Measurements from ENCODE around the gene DNAH2. TPM values are rescaled to one million over a fixed set of nuclear protein-coding genes. Genes with fewer than 3 reads are reported as not detected.

The DNAH2 gene
- total and polyA plus RNA-seq, 9 of the 15 experiments (the other 6 are each of a cell fraction or from before 2014, with no cell fraction given) = 0.03 TPM; not detected in 8

DNA sequence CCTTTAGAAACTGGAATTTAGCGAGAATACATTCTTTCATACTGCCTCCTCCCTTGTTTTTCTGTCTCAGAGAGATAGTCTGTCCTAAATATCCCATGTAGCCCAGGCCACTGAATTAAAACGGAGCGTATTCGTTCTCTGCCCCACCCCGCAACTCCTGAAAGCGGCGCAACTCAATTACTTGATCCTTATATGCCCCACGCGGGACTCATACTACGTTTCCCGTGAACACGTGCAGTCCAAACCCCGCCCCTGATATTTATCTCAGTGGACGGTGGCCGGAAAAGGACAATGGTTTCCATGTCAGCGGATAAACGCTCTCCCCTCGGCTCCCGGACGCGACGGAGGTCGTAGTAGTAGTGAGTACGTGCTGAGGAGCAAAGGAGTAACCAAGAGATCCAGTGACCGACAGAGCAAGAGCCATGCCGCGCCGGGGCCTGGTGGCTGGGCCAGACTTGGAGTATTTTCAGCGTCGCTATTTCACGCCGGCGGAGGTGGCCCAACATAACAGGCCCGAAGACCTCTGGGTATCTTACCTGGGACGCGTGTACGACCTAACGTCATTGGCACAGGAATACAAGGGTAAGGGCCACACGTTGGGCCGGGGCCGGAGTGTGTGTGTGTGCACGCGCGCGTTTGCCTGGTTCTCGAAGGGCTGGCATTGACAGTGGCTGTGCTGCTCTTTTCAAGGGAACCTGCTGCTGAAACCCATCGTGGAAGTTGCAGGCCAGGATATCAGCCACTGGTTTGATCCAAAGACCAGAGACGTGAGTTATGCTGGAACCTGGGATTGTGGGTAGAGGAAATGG is 140.4 kb downstream of the DNAH2 start, which contains the start of gene CYB5D1 (continued):
- TF ChIP-seq TEAD4 (IDR thresholded peaks at IDR 0.05; ENCODE audit: low read length) (peak; percentile 38; the same call in 1 of the 2 replicates), TEAD4 (CRISPR knock-in tag; IDR thresholded peaks at IDR 0.05; ENCODE audit: borderline replicate concordance) (no peak), ZZZ3 (IDR thresholded peaks at IDR 0.05) (no peak), SLC30A9 (CRISPR knock-in tag; IDR thresholded peaks at IDR 0.05) (no peak), RAD21 (CRISPR knock-in tag; conservative IDR thresholded peaks at IDR 0.05 in 1 of 2, IDR thresholded peaks at IDR 0.05 in 1 of 2) (no peak), ZNF830 (CRISPR knock-in tag; IDR thresholded peaks at IDR 0.05) (no peak), CREBBP (IDR thresholded peaks at IDR 0.05; ENCODE audit: low read depth, low read length) (no peak), ESRRA (IDR thresholded peaks at IDR 0.05; ENCODE audit: borderline replicate concordance, low read depth) (no peak), ZNF354B (CRISPR knock-in tag; IDR thresholded peaks at IDR 0.05) (no peak), TGIF2 (CRISPR knock-in tag; IDR thresholded peaks at IDR 0.05) (no peak), ZSCAN29 (IDR thresholded peaks at IDR 0.05) (no peak), POLR3G (IDR thresholded peaks at IDR 0.05; ENCODE audit: extremely low read depth, insufficient read length, insufficient replicate concordance) (no peak), SMC3 (conservative IDR thresholded peaks at IDR 0.05; ENCODE audit: insufficient read depth, low read depth, low read length) (no peak), SAFB2 (IDR thresholded peaks at IDR 0.05; ENCODE audit: borderline replicate concordance, low read depth, low read length, severe bottlenecking) (no peak), NR2F6 (CRISPR knock-in tag; IDR thresholded peaks at IDR 0.05) (no peak), STAG1 (CRISPR knock-in tag; IDR thresholded peaks at IDR 0.05; ENCODE audit: borderline replicate concordance) (0 out of 2 replicates have a peak, but pooled peaks have one; percentile 20), HDAC3 (IDR thresholded peaks at IDR 0.05; ENCODE audit: borderline replicate concordance, partially characterized antibody) (no peak), FOXK1 (CRISPR knock-in tag; IDR thresholded peaks at IDR 0.05; ENCODE audit: borderline replicate concordance) (no peak), ZKSCAN3 (CRISPR knock-in tag; IDR thresholded peaks at IDR 0.05) (no peak), PYGO2 (tag; IDR thresholded peaks at IDR 0.05) (no peak), ZNF232 (CRISPR knock-in tag; IDR thresholded peaks at IDR 0.05) (no peak), NR1H2 (CRISPR knock-in tag; IDR thresholded peaks at IDR 0.05) (no peak), ZNF197 (CRISPR knock-in tag; IDR thresholded peaks at IDR 0.05; ENCODE audit: low read depth) (no peak; the same call in 1 of the 2 replicates), ZFX (CRISPR knock-in tag; IDR thresholded peaks at IDR 0.05) (peak; percentile 76), TFAM (CRISPR knock-in tag; conservative IDR thresholded peaks at IDR 0.05) (no peak), ZNF717 (CRISPR knock-in tag; IDR thresholded peaks at IDR 0.05) (no peak)
- TF ChIP-seq, protein P1, sequence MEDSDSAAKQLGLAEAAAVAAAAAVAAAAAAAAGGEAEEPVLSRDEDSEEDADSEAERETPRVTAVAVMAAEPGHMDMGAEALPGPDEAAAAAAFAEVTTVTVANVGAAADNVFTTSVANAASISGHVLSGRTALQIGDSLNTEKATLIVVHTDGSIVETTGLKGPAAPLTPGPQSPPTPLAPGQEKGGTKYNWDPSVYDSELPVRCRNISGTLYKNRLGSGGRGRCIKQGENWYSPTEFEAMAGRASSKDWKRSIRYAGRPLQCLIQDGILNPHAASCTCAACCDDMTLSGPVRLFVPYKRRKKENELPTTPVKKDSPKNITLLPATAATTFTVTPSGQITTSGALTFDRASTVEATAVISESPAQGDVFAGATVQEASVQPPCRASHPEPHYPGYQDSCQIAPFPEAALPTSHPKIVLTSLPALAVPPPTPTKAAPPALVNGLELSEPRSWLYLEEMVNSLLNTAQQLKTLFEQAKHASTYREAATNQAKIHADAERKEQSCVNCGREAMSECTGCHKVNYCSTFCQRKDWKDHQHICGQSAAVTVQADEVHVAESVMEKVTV (CRISPR knock-in tag; IDR thresholded peaks at IDR 0.05) = no peak
- TF ChIP-seq, protein P2, sequence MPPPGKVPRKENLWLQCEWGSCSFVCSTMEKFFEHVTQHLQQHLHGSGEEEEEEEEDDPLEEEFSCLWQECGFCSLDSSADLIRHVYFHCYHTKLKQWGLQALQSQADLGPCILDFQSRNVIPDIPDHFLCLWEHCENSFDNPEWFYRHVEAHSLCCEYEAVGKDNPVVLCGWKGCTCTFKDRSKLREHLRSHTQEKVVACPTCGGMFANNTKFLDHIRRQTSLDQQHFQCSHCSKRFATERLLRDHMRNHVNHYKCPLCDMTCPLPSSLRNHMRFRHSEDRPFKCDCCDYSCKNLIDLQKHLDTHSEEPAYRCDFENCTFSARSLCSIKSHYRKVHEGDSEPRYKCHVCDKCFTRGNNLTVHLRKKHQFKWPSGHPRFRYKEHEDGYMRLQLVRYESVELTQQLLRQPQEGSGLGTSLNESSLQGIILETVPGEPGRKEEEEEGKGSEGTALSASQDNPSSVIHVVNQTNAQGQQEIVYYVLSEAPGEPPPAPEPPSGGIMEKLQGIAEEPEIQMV (tag; conservative IDR thresholded peaks at IDR 0.05; ENCODE audit: low read depth) = peak; percentile 59

Data from K562 (cell line).